Epithelial cell of esophagus (primary cell): Measurements from ENCODE around the gene RHOT1.
A peak's percentile ranks its signal among the peaks of the same experiment; 100 is the strongest.
"Not testable (repeated sequence)": the region's sequence is repeated elsewhere in the genome, so short reads cannot be mapped to it uniquely, and the experiment has no call there.

ENCODE experiments used
- DNase-seq: peaks from one replicate; pipeline ENCODE4 v3.0.0; 2010; ENCODE audit warnings: low read depth
- H3K4me3 ChIP-seq: 2 replicates; pipeline ENCODE4 v1.5.1; 2011; ENCODE audit warnings: mild to moderate bottlenecking, low read length, control low read depth
- TF ChIP-seq, protein P1 (sequence below): IDR thresholded peaks from 2 replicates; pipeline ENCODE4 v1.5.1; 2011; ENCODE audit warnings: low read depth, mild to moderate bottlenecking, low read length, control low read depth, inconsistent platforms; ENCODE audit not compliant: insufficient read depth; ENCODE audit errors: missing control alignments

RHOT1 gene

DNA sequence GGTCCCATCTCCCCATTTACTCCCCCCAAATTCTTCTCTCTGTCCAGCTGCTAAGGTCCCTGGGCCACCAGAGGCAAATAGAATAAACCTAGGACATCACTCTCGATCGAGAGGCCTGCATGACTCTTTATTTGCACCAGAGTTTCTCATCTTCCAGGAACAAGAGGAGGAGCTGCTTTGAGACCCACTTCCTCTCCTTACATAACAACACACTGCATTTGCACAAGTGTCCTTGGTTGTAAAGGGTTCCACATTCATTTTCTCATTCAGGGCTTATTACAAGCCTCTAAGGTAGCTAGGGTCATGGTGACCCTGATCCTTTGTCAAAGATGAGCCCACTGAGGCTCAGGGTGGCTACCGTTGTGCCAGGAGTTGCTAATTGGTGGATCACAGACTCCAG is 38.1 kb upstream of the RHOT1 start:
- no peak overlapping the region for H3K4me3 ChIP-seq
- TF ChIP-seq, protein P1, sequence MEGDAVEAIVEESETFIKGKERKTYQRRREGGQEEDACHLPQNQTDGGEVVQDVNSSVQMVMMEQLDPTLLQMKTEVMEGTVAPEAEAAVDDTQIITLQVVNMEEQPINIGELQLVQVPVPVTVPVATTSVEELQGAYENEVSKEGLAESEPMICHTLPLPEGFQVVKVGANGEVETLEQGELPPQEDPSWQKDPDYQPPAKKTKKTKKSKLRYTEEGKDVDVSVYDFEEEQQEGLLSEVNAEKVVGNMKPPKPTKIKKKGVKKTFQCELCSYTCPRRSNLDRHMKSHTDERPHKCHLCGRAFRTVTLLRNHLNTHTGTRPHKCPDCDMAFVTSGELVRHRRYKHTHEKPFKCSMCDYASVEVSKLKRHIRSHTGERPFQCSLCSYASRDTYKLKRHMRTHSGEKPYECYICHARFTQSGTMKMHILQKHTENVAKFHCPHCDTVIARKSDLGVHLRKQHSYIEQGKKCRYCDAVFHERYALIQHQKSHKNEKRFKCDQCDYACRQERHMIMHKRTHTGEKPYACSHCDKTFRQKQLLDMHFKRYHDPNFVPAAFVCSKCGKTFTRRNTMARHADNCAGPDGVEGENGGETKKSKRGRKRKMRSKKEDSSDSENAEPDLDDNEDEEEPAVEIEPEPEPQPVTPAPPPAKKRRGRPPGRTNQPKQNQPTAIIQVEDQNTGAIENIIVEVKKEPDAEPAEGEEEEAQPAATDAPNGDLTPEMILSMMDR, result no peak
- no peak for DNase-seq

DNA sequence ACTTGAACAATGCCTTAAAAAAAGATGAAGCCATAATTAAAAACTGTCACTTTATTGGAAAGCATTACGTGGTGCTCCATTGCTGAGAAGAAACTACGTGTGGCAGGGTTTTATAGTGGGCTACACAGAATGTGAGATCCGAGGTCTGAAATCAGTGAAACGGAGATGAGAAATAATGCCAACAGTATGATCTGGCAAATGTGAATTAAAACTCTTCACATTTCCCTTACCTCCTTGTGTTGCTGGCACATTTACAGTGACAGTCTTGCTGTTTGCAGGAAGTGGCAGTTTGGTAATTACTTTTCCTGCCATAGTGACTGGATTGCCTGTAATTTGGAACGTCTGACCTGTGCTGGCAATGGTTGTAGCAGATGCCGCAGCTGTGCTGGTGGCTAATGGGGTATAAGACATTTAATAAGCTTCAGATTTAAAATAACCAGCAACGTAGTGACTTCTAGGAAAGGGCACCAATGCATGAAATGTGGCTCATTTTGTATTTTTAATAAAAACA is 35.8 kb upstream of the RHOT1 start:
- DNase-seq, H3K4me3 ChIP-seq: not testable (repeated sequence)

DNA sequence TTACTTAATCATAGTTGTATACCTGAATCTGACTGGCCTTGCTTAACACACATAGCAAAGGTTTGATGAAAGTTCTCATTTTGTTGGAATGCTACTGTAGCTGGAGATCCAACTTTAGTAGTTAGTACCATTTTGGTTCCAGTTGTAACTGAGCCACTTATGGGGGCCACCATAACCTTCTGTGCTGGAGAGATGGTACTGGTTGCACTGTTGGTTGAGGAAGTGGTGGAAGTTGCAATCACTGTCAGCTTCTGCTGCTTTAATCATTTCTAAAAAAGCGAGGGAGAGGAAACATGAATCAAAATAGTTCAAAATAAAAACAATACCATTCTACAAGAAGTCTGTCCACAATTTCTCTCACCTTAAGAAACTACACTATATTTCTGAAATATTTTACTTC is 35.1 kb upstream of the RHOT1 start:
- DNase-seq, result not testable (repeated sequence)

DNA sequence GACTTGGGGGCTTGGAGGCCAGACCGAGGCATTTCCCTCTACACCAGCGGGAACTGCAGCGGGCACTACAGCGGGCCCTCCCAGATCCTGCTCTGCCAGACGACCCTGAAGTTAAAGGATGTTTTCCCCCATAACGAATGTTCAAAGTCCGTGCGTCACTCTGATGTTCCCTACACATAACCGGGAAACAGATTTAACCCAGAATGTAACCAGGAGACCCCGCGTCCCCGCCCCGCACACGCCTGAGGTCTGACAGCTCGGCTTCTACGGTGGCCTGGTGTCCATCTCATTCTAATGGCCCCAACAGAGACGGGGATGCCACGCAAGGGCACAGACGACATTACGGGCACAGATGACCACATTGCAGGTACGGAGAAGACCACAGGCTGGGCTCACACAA is 31.7 kb upstream of the RHOT1 start:
- no peak overlapping the region for H3K4me3 ChIP-seq
- TF ChIP-seq, protein P1, result no peak
- no peak for DNase-seq

More for the DNA sequence above, 35.1 kb upstream of the RHOT1 start:
- H3K4me3 ChIP-seq, result not testable (repeated sequence)

DNA sequence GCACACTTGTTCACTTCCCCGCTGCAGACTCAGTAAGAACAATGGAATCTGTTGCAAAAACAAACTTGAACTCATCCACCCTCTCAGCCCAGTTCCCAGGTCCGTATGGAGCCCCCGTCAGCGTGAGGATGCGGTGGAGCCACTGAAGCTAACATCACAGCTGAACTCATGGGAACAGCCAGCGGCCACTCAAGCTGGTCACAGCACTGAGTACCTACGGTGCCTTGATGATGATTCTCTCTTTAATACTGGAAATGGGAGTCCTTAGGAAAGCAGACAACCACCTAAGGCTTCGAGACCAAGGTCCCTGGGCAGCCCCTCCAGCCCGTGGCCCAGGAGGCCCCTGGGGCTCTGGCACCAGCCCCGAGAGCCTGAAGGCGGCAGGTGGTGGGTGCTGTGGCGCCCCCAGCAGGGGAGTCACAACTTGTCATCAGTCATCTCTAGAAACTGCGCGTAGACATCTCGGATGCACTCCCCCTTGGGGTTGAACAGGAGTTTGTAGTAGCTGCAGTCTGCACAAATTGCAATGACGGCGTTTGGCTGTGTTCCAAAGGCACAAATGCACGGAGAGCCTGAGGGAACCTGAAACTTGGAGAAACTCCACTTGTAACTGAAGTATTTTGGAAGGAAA is 31.0 kb upstream of the RHOT1 start:
- no peak overlapping the region for H3K4me3 ChIP-seq
- TF ChIP-seq, protein P1, result peak; percentile 35
- peak; percentile 55 for DNase-seq

DNA sequence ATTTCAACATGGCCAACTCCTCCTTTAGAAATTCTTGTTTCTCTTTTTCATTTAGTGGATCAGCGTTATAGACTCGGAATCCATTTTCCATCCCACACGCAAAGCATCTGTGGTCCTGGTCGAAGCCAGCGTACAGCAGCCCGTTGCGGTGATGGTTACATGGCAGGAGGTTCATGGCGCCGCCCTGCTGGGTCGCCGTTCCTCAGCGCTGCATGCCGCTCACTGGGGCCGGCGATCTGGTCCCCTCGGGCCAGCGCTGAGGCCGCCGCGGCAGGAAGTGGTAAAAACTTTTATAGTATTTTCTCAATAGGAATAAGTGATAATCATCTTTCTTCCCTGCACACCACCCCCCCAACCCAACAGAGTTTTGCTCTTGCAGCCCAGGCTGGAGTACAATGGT is 29.9 kb upstream of the RHOT1 start:
- no peak overlapping the region for H3K4me3 ChIP-seq
- TF ChIP-seq, protein P1, result no peak
- DNase-seq, result no peak

DNA sequence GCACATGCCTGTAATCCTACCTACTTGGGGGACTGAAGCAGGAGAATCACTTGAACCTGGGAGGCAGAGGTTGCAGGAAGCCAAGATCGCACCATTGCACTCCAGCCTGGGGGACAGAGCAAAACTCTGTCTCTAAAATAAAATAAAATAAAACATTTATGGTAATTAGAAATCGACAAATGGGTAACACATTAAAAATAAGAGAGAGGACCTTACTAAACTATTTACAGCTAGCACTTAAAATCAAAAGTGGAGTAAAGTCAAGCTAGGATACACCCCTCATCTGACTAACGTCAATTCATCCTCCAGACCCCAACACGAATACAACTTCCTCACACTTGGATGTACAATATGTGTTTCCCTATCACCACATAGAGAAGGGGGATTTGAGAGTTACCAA is 27.8 kb upstream of the RHOT1 start:
- TF ChIP-seq, protein P1, result no peak
- H3K4me3 ChIP-seq, result no peak overlapping the region
- DNase-seq, result no peak

DNA sequence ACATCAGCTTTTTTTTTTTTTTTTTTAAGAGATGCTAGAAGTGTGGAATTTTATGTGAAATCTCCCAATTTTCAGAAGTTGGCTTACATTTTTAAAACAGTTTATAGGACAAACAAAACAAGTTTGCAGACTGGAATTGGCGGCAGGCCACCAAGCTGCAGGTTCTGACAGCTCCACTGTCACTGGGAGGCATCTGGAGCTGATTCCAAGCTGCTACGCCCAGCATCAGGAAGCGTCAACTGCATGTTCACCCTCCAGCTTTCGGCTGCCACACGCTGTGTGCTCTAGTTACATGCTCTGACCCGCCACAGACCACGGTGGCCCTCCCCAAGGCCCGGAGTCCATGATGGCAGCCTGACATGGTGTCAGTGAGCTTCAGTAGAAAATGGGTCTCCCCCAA is 26.8 kb upstream of the RHOT1 start:
- DNase-seq, result peak; percentile 60
- not testable (repeated sequence) for H3K4me3 ChIP-seq
